ENCODE data around the gene APOBEC2. TPM values are rescaled to one million over a fixed set of nuclear protein-coding genes. Genes with fewer than 3 reads are reported as not detected.

Gene APOBEC2
- total and polyA plus RNA-seq, 9 of the 15 experiments (the other 6 are each of a cell fraction or from before 2014, with no cell fraction given) = 0.25 to 1.6 TPM; not detected in 7

DNA sequence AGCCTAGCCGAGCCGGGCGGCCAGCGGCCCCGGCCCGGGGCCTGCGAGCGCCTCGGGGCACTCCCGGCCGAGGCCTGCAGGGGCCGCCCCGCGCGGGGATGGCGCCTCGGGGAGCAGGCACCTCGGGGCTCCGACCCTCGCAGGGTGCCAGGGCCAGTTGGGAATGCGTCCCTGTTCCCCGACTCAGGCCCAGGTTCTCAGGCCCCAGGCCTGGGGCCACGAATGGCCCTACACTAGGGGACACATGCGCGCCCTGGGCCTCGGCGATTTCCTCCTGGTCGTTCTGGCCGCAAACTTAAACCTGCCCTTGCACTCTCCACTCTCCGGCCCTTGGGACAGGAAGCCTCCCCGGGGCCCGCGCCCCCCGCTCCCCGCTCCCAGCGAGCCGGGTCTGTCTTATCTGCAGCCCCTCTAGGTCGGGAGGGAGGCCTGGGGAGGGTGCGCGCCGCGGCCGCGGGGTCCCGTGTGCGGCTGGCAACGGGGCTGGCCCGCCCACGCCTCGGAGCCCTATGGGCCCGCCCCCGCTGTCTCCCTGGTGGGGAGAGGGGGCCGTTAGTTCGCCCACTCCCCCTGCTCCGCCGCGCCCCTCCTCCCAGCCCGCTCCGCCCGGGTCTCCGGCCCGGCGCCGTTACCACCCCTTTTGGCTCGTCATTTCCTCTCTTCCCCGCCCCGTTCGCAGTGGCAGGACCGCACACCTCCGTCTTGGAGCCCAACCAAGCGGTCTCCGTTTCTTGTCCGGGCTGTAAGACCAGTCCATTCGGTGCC lies 20.4 kb downstream of the APOBEC2 start (continued):
- TF ChIP-seq, protein P1, sequence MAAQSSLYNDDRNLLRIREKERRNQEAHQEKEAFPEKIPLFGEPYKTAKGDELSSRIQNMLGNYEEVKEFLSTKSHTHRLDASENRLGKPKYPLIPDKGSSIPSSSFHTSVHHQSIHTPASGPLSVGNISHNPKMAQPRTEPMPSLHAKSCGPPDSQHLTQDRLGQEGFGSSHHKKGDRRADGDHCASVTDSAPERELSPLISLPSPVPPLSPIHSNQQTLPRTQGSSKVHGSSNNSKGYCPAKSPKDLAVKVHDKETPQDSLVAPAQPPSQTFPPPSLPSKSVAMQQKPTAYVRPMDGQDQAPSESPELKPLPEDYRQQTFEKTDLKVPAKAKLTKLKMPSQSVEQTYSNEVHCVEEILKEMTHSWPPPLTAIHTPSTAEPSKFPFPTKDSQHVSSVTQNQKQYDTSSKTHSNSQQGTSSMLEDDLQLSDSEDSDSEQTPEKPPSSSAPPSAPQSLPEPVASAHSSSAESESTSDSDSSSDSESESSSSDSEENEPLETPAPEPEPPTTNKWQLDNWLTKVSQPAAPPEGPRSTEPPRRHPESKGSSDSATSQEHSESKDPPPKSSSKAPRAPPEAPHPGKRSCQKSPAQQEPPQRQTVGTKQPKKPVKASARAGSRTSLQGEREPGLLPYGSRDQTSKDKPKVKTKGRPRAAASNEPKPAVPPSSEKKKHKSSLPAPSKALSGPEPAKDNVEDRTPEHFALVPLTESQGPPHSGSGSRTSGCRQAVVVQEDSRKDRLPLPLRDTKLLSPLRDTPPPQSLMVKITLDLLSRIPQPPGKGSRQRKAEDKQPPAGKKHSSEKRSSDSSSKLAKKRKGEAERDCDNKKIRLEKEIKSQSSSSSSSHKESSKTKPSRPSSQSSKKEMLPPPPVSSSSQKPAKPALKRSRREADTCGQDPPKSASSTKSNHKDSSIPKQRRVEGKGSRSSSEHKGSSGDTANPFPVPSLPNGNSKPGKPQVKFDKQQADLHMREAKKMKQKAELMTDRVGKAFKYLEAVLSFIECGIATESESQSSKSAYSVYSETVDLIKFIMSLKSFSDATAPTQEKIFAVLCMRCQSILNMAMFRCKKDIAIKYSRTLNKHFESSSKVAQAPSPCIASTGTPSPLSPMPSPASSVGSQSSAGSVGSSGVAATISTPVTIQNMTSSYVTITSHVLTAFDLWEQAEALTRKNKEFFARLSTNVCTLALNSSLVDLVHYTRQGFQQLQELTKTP (IDR thresholded peaks at IDR 0.05; ENCODE audit: low read depth in 1 of 2, partially characterized antibody in 2 of 2) = peak in 1 of 2 experiments; percentile 16
- TF ChIP-seq CHD4 (IDR thresholded peaks at IDR 0.05; ENCODE audit: insufficient read depth, insufficient replicate concordance, low read depth, low read length, poor library complexity, severe bottlenecking) = no peak
- TF ChIP-seq, protein P2, sequence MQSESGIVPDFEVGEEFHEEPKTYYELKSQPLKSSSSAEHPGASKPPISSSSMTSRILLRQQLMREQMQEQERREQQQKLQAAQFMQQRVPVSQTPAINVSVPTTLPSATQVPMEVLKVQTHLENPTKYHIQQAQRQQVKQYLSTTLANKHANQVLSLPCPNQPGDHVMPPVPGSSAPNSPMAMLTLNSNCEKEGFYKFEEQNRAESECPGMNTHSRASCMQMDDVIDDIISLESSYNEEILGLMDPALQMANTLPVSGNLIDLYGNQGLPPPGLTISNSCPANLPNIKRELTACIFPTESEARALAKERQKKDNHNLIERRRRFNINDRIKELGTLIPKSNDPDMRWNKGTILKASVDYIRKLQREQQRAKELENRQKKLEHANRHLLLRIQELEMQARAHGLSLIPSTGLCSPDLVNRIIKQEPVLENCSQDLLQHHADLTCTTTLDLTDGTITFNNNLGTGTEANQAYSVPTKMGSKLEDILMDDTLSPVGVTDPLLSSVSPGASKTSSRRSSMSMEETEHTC (IDR thresholded peaks at IDR 0.05) = no peak
- TF ChIP-seq EP300 (IDR thresholded peaks at IDR 0.05; ENCODE audit: low read length) = peak; percentile 13; the same call in 1 of the 2 replicates
- TF ChIP-seq, protein P3, sequence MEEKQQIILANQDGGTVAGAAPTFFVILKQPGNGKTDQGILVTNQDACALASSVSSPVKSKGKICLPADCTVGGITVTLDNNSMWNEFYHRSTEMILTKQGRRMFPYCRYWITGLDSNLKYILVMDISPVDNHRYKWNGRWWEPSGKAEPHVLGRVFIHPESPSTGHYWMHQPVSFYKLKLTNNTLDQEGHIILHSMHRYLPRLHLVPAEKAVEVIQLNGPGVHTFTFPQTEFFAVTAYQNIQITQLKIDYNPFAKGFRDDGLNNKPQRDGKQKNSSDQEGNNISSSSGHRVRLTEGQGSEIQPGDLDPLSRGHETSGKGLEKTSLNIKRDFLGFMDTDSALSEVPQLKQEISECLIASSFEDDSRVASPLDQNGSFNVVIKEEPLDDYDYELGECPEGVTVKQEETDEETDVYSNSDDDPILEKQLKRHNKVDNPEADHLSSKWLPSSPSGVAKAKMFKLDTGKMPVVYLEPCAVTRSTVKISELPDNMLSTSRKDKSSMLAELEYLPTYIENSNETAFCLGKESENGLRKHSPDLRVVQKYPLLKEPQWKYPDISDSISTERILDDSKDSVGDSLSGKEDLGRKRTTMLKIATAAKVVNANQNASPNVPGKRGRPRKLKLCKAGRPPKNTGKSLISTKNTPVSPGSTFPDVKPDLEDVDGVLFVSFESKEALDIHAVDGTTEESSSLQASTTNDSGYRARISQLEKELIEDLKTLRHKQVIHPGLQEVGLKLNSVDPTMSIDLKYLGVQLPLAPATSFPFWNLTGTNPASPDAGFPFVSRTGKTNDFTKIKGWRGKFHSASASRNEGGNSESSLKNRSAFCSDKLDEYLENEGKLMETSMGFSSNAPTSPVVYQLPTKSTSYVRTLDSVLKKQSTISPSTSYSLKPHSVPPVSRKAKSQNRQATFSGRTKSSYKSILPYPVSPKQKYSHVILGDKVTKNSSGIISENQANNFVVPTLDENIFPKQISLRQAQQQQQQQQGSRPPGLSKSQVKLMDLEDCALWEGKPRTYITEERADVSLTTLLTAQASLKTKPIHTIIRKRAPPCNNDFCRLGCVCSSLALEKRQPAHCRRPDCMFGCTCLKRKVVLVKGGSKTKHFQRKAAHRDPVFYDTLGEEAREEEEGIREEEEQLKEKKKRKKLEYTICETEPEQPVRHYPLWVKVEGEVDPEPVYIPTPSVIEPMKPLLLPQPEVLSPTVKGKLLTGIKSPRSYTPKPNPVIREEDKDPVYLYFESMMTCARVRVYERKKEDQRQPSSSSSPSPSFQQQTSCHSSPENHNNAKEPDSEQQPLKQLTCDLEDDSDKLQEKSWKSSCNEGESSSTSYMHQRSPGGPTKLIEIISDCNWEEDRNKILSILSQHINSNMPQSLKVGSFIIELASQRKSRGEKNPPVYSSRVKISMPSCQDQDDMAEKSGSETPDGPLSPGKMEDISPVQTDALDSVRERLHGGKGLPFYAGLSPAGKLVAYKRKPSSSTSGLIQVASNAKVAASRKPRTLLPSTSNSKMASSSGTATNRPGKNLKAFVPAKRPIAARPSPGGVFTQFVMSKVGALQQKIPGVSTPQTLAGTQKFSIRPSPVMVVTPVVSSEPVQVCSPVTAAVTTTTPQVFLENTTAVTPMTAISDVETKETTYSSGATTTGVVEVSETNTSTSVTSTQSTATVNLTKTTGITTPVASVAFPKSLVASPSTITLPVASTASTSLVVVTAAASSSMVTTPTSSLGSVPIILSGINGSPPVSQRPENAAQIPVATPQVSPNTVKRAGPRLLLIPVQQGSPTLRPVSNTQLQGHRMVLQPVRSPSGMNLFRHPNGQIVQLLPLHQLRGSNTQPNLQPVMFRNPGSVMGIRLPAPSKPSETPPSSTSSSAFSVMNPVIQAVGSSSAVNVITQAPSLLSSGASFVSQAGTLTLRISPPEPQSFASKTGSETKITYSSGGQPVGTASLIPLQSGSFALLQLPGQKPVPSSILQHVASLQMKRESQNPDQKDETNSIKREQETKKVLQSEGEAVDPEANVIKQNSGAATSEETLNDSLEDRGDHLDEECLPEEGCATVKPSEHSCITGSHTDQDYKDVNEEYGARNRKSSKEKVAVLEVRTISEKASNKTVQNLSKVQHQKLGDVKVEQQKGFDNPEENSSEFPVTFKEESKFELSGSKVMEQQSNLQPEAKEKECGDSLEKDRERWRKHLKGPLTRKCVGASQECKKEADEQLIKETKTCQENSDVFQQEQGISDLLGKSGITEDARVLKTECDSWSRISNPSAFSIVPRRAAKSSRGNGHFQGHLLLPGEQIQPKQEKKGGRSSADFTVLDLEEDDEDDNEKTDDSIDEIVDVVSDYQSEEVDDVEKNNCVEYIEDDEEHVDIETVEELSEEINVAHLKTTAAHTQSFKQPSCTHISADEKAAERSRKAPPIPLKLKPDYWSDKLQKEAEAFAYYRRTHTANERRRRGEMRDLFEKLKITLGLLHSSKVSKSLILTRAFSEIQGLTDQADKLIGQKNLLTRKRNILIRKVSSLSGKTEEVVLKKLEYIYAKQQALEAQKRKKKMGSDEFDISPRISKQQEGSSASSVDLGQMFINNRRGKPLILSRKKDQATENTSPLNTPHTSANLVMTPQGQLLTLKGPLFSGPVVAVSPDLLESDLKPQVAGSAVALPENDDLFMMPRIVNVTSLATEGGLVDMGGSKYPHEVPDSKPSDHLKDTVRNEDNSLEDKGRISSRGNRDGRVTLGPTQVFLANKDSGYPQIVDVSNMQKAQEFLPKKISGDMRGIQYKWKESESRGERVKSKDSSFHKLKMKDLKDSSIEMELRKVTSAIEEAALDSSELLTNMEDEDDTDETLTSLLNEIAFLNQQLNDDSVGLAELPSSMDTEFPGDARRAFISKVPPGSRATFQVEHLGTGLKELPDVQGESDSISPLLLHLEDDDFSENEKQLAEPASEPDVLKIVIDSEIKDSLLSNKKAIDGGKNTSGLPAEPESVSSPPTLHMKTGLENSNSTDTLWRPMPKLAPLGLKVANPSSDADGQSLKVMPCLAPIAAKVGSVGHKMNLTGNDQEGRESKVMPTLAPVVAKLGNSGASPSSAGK (IDR thresholded peaks at IDR 0.05) = no peak
- TF ChIP-seq, protein P4, sequence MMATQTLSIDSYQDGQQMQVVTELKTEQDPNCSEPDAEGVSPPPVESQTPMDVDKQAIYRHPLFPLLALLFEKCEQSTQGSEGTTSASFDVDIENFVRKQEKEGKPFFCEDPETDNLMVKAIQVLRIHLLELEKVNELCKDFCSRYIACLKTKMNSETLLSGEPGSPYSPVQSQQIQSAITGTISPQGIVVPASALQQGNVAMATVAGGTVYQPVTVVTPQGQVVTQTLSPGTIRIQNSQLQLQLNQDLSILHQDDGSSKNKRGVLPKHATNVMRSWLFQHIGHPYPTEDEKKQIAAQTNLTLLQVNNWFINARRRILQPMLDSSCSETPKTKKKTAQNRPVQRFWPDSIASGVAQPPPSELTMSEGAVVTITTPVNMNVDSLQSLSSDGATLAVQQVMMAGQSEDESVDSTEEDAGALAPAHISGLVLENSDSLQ (IDR thresholded peaks at IDR 0.05) = no peak

Measured in K562 (cell line).